Heart right ventricle (tissue), 16 donors: ENCODE results near the gene DNAH17. TPM values are rescaled to one million over a fixed set of nuclear protein-coding genes. Genes with fewer than 3 reads are reported as not detected.
A peak's percentile ranks its signal among the peaks of the same experiment; 100 is the strongest.

ENCODE experiments used
- ATAC-seq, 8 donors: fragments of 200-7000 bp; cut with Tn5 transposase; one replicate each; pipeline ENCODE4 v1.9.1; 2020; ENCODE audit warnings: mild to moderate bottlenecking in 8 of 8, moderate library complexity in 8 of 8, moderate number of reproducible peaks in 1 of 8
- DNase-seq, 2 donors: peaks; one replicate each; pipeline ENCODE4 v3.0.0-alpha.2; 2020
- H3K27ac ChIP-seq, 10 donors: fragments of 200-600 bp; sonication (generic) in 2 of 10; one replicate each; pipeline versions ENCODE4 v1.5.0 to v1.8.0; 2020 to 2022; ENCODE audit warnings: mild to moderate bottlenecking in 3 of 10
- H3K27me3 ChIP-seq, 7 donors: fragments of 200-600 bp; one replicate each; pipeline ENCODE4 v1.8.0; 2021 to 2022; ENCODE audit warnings: mild to moderate bottlenecking in 2 of 7
- H3K36me3 ChIP-seq, 9 donors: fragments of 200-600 bp; sonication (generic) in 1 of 9; one replicate each; pipeline versions ENCODE4 v1.5.0 to v1.8.0; 2020 to 2022; ENCODE audit warnings: mild to moderate bottlenecking in 2 of 9
- H3K4me1 ChIP-seq, 9 donors: fragments of 200-600 bp; sonication (generic) in 1 of 9; one replicate each; pipeline versions ENCODE4 v1.5.0 to v1.8.0; 2020 to 2022; ENCODE audit warnings: mild to moderate bottlenecking in 4 of 9
- H3K4me3 ChIP-seq, 10 donors: fragments of 200-600 bp; sonication (generic) in 2 of 10; one replicate each; pipeline versions ENCODE4 v1.5.0 to v1.8.0; 2020 to 2022; ENCODE audit warnings: mild to moderate bottlenecking in 7 of 10, moderate library complexity in 2 of 10
- H3K9me3 ChIP-seq, 11 donors: fragments of 200-600 bp in 10 of 11; sonication (generic) in 2 of 11; one replicate each; pipeline versions ENCODE4 v1.5.0 to v1.8.0; 2013 to 2022; ENCODE audit warnings: mild to moderate bottlenecking in 2 of 11, control low read depth in 1 of 11, moderate library complexity in 1 of 11
- WGBS, 2 donors: extraction: QIAGEN DNeasy Blood & Tissue Kit; methylation state at CpG; one replicate each; pipeline ENCODE4 v1.1.7; 2013; ENCODE audit warnings: inconsistent platforms in 1 of 2; 5-methylcytosine and 5-hydroxymethylcytosine counted together
- intact Hi-C, 10 donors: fragments of 100-400 bp; cut with DNase I; formaldehyde crosslinking; loops; one replicate each; pipeline versions ENCODE4 v1.11.1 to v1.14.2; 2022
- polyA plus RNA-seq, 2 donors: library from polyadenylated mRNA; stranded (reverse); fragments of 200-250 nt; gene quantifications; one replicate each; pipeline ENCODE4 v1.2.3, GENCODE V29; 2013
- total RNA-seq, 10 donors: library from RNA; stranded (reverse); fragmentation: NEBNext Ultra II Directional in 3 of 10; extraction: Animal tissue kit (Norgen Biotek cat#: 25700) in 3 of 10; gene quantifications; one replicate each; pipeline versions ENCODE4 v1.2.1 to v1.2.4, GENCODE V29; 2021 to 2023
- TF ChIP-seq, protein P1 (sequence below), 9 donors: fragments of 200-600 bp; sonication (generic) in 2 of 9; IDR thresholded peaks; one replicate each; pipeline versions ENCODE4 v1.5.0 to v1.8.0; 2021 to 2022; ENCODE audit warnings: antibody characterized with exemption in 9 of 9, mild to moderate bottlenecking in 5 of 9, moderate library complexity in 1 of 9
- donor health status: Arrhythmogenic right ventricular cardiomyopathy.
- donor health status: ischemic (EF 13 %, LVEDD 7.1; RV severe dilation, severe dysfunction).
- donor health status: healthy with polysubstance abuse.
- donor health status: DM: no; HTN: yes; CAD: no.
- donor health status: DM: no; HTN: no; CAD: no.
- donor health status: ischemic (EF 25% LVEDD 6.9; RV normal size, moderate dysfunction).
- donor health status: ischemic (EF 25% LVEDD 5.7; RV mildly dilated, moderate dysfunction).
- donor health status: healthy.
- donor health status: DM: yes; HTN: yes; CAD: no.
- donor health status: Ischemic cardiomyopathy.
- donor health status: ischemic (EF 35%, LVEDD 5.7; RV mildly dilated, moderate dysfunction).
- donor health status: nonischemic (EF 11% LVEDD 7.7; RV severe dilation, severe dysfunction).
- donor health status: DM: yes; HTN: yes; CAD: no.
- donor health status: PGD.
- donor health status: ischemic (EF 29% LVEDD 5.4; RV normal size, mild dysfunction).
- donor health status: nonischemic (EF 23%, LVEDD 6.1; RV moderate dilation, normal function).

The DNAH17 gene
- total and polyA plus RNA-seq, 12 donors = 0.05 to 0.30 (median 0.09) TPM; not detected in 4

DNA sequence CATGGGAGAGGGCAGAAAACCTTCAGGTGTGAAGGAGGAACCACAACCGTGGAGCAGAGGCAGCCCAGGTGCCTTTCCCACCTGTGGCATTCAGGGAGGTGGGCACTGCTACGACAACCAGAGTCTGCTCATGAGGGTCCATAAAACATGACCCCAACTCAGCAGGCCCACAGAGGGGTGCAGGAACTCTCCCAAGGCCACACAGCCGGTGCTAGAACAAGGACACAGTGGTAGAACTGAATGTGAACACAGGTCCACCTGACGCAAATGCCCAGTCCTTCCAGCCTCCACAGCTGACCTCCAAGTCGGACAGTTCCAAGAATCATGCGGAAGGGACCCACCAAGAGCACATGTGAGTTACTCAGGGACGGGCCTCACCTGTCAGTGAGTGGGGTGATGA lies 76.4 kb downstream of the DNAH17 start:
- no peak overlapping the region for H3K4me3 ChIP-seq
- intact Hi-C loops = no loop called here
- H3K27me3 ChIP-seq = no peaks in the 10 kb centered on the region
- no peak overlapping the region for H3K27ac ChIP-seq
- H3K9me3 ChIP-seq = no peaks in the 10 kb centered on the region
- 95% methylated on average over 7 of the region's 7 CpGs for WGBS, 2 donors
- ATAC-seq (no peak), DNase-seq (no peak)
- no peaks in the 10 kb centered on the region for H3K36me3 ChIP-seq
- TF ChIP-seq, protein P1, sequence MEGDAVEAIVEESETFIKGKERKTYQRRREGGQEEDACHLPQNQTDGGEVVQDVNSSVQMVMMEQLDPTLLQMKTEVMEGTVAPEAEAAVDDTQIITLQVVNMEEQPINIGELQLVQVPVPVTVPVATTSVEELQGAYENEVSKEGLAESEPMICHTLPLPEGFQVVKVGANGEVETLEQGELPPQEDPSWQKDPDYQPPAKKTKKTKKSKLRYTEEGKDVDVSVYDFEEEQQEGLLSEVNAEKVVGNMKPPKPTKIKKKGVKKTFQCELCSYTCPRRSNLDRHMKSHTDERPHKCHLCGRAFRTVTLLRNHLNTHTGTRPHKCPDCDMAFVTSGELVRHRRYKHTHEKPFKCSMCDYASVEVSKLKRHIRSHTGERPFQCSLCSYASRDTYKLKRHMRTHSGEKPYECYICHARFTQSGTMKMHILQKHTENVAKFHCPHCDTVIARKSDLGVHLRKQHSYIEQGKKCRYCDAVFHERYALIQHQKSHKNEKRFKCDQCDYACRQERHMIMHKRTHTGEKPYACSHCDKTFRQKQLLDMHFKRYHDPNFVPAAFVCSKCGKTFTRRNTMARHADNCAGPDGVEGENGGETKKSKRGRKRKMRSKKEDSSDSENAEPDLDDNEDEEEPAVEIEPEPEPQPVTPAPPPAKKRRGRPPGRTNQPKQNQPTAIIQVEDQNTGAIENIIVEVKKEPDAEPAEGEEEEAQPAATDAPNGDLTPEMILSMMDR (IDR thresholded peaks at IDR 0.05) = no peak
- H3K4me1 ChIP-seq = peaks cover 0 to 20% (median 5%) of the 10 kb centered on the region in 9 donors

DNA sequence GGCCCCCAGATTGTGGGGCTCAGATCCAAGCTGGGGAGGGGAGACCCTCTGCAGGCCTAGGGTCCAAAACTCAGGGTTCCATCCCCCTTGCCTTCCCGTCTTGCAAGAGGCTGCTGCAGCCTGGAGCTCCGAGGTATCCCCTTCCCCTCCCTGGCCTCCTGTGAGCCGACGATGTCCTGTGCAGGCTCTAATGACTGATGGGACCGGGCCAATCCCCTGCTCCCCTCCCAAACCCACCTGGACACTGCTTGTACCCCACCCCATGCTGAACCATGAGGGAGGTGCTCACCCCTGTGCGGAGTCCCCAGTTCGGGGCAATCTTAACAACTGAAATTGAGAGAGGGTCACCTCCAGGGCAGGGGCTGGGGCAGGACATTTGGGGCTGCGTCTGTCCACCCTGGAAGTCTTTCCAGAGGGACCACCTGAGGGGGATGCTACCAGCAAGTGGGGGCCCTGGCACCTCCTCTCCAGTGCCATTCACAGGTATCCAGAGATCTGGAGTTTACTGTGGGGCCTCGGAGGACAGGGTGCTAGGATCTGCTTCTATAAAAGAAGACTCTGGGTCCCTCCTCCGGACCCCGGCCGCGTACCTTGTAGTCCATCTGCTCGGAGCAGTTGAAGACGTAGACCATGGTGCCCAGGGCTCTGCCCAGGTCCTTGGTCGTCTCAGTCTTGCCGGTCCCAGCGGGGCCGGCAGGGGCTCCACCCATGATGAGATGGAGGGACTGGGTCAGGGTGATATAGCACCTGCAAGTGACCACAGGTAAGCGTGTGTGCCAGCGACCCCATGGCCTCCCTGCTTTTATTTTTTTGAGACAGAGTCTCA lies 77.3 kb downstream of the DNAH17 start:
- DNase-seq = no peak
- Histone ChIP-seq H3K9me3 (no peaks in the 10 kb centered on the region), H3K36me3 (no peaks in the 10 kb centered on the region), H3K27ac (no peak overlapping the region), H3K27me3 (peaks cover 0 to 1% (median 0%) of the 10 kb centered on the region in 7 donors), H3K4me1 (peaks cover 0 to 20% (median 5%) of the 10 kb centered on the region in 9 donors), H3K4me3 (no peak overlapping the region)
- intact Hi-C loops = loop anchor here in 9 of 10 donors (5.0 to 10.0 kb wide), 10 partner anchors 102 to 475 kb away; partner anchors contain the start of gene LGALS3BP (in 1 of the 9)
- TF ChIP-seq, protein P1 (IDR thresholded peaks at IDR 0.05) = no peak
- ATAC-seq = no peak
- 89 to 92% methylated on average over 21 of the region's 21 CpGs for WGBS, 2 donors

DNA sequence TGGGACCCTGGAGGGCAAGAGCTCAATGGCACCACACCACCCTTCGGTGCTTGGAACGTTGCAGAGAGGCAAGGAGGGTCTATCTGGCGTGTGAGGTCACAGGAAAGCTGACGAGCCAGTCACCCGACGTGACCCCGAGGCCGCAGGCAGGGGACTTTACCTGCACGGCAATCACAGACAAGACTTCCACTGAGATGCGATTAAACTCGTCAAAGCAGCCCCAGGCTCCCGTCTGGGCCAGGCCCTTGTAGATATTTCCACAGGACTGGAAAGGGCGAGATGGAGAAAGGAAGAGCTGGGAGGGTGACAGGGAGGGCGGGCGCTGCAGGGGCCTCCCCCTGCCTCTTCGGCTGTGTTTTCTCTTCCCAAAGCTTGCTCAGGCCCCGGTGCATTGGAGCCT lies 78.3 kb downstream of the DNAH17 start:
- WGBS, 2 donors = 58 to 59% methylated on average over 17 of the region's 17 CpGs
- TF ChIP-seq, protein P1 (IDR thresholded peaks at IDR 0.05) = no peak
- Histone ChIP-seq H3K27me3 (peaks cover 0 to 6% (median 0%) of the 10 kb centered on the region in 7 donors), H3K9me3 (no peaks in the 10 kb centered on the region), H3K4me3 (no peak overlapping the region), H3K36me3 (no peaks in the 10 kb centered on the region), H3K27ac (no peak overlapping the region), H3K4me1 (peaks cover 0 to 20% (median 5%) of the 10 kb centered on the region in 9 donors)
- DNase-seq = no peak
- intact Hi-C loops = loop anchor here in 9 of 10 donors (5.0 to 10.0 kb wide), 10 partner anchors 103 to 476 kb away; partner anchors contain the start of gene LGALS3BP (in 1 of the 9)
- no peak for ATAC-seq

DNA sequence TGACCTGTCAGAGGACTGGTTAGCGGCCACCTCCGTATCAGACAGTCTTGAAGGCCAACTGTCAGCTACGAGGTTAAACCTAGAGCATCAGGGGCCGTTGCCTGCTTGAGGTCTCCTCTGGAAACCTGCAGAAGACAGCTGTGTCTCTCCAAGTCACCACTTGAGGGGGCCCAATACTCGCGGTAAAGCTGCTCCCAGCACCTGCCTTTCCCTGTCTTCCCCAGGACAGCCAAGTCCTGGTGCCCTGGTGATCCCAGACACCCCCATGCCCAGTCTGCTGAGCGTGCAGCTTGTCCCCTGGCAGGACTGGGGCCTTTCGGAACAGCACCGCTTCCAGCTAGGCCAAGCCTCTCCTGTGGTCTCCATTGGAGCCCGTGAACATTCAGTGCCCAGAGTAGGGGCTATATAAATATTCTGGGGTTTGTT lies 80.1 kb downstream of the DNAH17 start:
- H3K36me3 ChIP-seq = no peaks in the 10 kb centered on the region
- peaks cover 0 to 8% (median 0%) of the 10 kb centered on the region in 7 donors for H3K27me3 ChIP-seq
- DNase-seq (peak; percentile 62 to 76), ATAC-seq (peak; percentile 75 to 89 (median 84))
- no peak overlapping the region for H3K4me3 ChIP-seq
- no peaks in the 10 kb centered on the region for H3K9me3 ChIP-seq
- TF ChIP-seq, protein P1 (IDR thresholded peaks at IDR 0.05) = peak; percentile 64 to 89 (median 79)
- H3K27ac ChIP-seq = peak overlapping the region in 1 of 10 donors; percentile 2
- WGBS, 2 donors = 18 to 21% methylated on average over 10 of the region's 10 CpGs
- intact Hi-C loops = loop anchor here (1.0 to 10.0 kb wide), 15 partner anchors 105 to 478 kb away; partner anchors contain the start of gene LGALS3BP (in 1 of the 10)
- H3K4me1 ChIP-seq = peaks cover 0 to 20% (median 5%) of the 10 kb centered on the region in 9 donors
